WTC11 (cell line): ENCODE data around the gene DYNC1LI2. TPM values are rescaled to one million over a fixed set of nuclear protein-coding genes. Genes with fewer than 3 reads are reported as not detected.
"Not testable (repeated sequence)": the region's sequence is repeated elsewhere in the genome, so short reads cannot be mapped to it uniquely, and the experiment has no call there.

ENCODE experiments used
- ATAC-seq: fragments of 200-7000 bp; cut with Tn5 transposase; 2 replicates; pipeline ENCODE4 v1.10.0; 2021; ENCODE audit warnings: mild to moderate bottlenecking, moderate library complexity
- CTCF ChIA-PET: fragments of 300-600 bp; sonication (Branson Sonifier 250); formaldehyde crosslinking; loops from one replicate; lab custom pipeline; 2021; ENCODE audit warnings: antibody characterized with exemption; lab: Charles Lee
- POLR2A ChIA-PET: fragments of 350-600 bp; sonication (Branson Sonifier 250); formaldehyde crosslinking; loops from one replicate; lab custom pipeline; 2021; ENCODE audit warnings: antibody characterized with exemption; lab: Charles Lee
- DNase-seq: peaks from one replicate; pipeline ENCODE4 v3.0.0; 2021; ENCODE audit warnings: low spot score
- H3K27ac Mint-ChIP-seq: 2 replicates; pipeline ENCODE4 v1.8.0; 2021; ENCODE audit warnings: mixed read lengths
- H3K27me3 Mint-ChIP-seq: 2 replicates; pipeline ENCODE4 v1.8.0; 2021; ENCODE audit warnings: low read depth, mild to moderate bottlenecking, moderate library complexity, mixed read lengths
- H3K36me3 Mint-ChIP-seq: 2 replicates; pipeline ENCODE4 v1.8.0; 2021; ENCODE audit warnings: mixed read lengths
- H3K4me1 Mint-ChIP-seq: 2 replicates; pipeline ENCODE4 v1.8.0; 2022; ENCODE audit warnings: mixed read lengths
- H3K4me3 Mint-ChIP-seq: 2 replicates; pipeline ENCODE4 v1.8.0; 2021; ENCODE audit warnings: mild to moderate bottlenecking, moderate library complexity, mixed read lengths
- H3K9me3 Mint-ChIP-seq: 2 replicates; pipeline ENCODE4 v1.8.0; 2021; ENCODE audit warnings: mixed read lengths
- ATF3 ChIP-seq: sonication (generic); formaldehyde crosslinking; conservative IDR thresholded peaks from 2 replicates; pipeline ENCODE4 v1.8.1; 2022; ENCODE audit warnings: mild to moderate bottlenecking, missing genetic modification reagents
- CBFB ChIP-seq: sonication (generic); formaldehyde crosslinking; IDR thresholded peaks from 2 replicates; pipeline ENCODE4 v1.8.1; 2022; ENCODE audit warnings: mild to moderate bottlenecking, low read depth, missing genetic modification reagents
- CDX4 ChIP-seq: fragments of 250-450 bp; sonication (Bioruptor Pico); IDR thresholded peaks from 2 replicates; pipeline ENCODE4 v1.9.0; 2021; ENCODE audit warnings: moderate library complexity, mild to moderate bottlenecking, inconsistent platforms, borderline replicate concordance
- ETV6 ChIP-seq: sonication (generic); formaldehyde crosslinking; IDR thresholded peaks from 2 replicates; pipeline ENCODE4 v1.8.1; 2022; ENCODE audit warnings: mild to moderate bottlenecking, missing genetic modification reagents
- GRHL2 ChIP-seq: fragments of 250-450 bp; sonication (Bioruptor Pico); IDR thresholded peaks from 2 replicates; pipeline ENCODE4 v1.8.0; 2022; ENCODE audit warnings: mild to moderate bottlenecking, moderate library complexity; ENCODE audit not compliant: insufficient replicate concordance, severe bottlenecking
- HMGA2 ChIP-seq: fragments of 250-450 bp; sonication (Bioruptor Pico); IDR thresholded peaks from 2 replicates; pipeline ENCODE4 v1.4.0; 2021; ENCODE audit warnings: mild to moderate bottlenecking, moderate library complexity
- JAZF1 ChIP-seq: fragments of 250-450 bp; sonication (Bioruptor Pico); IDR thresholded peaks from 2 replicates; pipeline ENCODE4 v1.9.0; 2021; ENCODE audit warnings: moderate library complexity, mild to moderate bottlenecking, inconsistent platforms
- JUN ChIP-seq: sonication (generic); formaldehyde crosslinking; IDR thresholded peaks from 2 replicates; pipeline ENCODE4 v1.8.0; 2023; ENCODE audit warnings: mild to moderate bottlenecking, missing genetic modification reagents
- MLX ChIP-seq: sonication (generic); formaldehyde crosslinking; IDR thresholded peaks from 2 replicates; pipeline ENCODE4 v1.8.1; 2023; ENCODE audit warnings: mild to moderate bottlenecking, missing genetic modification reagents, moderate library complexity
- MXD4 ChIP-seq: fragments of 250-450 bp; sonication (Bioruptor Pico); IDR thresholded peaks from 2 replicates; pipeline ENCODE4 v1.8.0; 2021; ENCODE audit warnings: mild to moderate bottlenecking, moderate library complexity, borderline replicate concordance
- NFATC4 ChIP-seq: fragments of 250-450 bp; sonication (Bioruptor Pico); IDR thresholded peaks from 2 replicates; pipeline ENCODE4 v1.9.0; 2021; ENCODE audit warnings: mild to moderate bottlenecking
- NFE2L1 ChIP-seq: sonication (generic); formaldehyde crosslinking; IDR thresholded peaks from 2 replicates; pipeline ENCODE4 v1.8.1; 2023; ENCODE audit warnings: missing genetic modification reagents
- NFYB ChIP-seq: sonication (generic); formaldehyde crosslinking; conservative IDR thresholded peaks from 2 replicates; pipeline ENCODE4 v1.8.0; 2022; ENCODE audit warnings: low read depth, missing genetic modification reagents
- NR2C2 ChIP-seq: sonication (generic); formaldehyde crosslinking; IDR thresholded peaks from 2 replicates; pipeline ENCODE4 v1.8.0; 2022; ENCODE audit warnings: mild to moderate bottlenecking, missing genetic modification reagents
- PRDM15 ChIP-seq: sonication (generic); formaldehyde crosslinking; IDR thresholded peaks from 2 replicates; pipeline ENCODE4 v1.8.0; 2022; ENCODE audit warnings: missing genetic modification reagents
- PRRX2 ChIP-seq: fragments of 250-450 bp; sonication (Bioruptor Pico); IDR thresholded peaks from 2 replicates; pipeline ENCODE4 v1.8.0; 2021; ENCODE audit warnings: mild to moderate bottlenecking
- TEAD4 ChIP-seq: sonication (generic); formaldehyde crosslinking; IDR thresholded peaks from 2 replicates; pipeline ENCODE4 v1.8.0; 2022; ENCODE audit warnings: mild to moderate bottlenecking, missing genetic modification reagents
- ZNF121 ChIP-seq: sonication (generic); formaldehyde crosslinking; IDR thresholded peaks from 2 replicates; pipeline ENCODE4 v1.8.0; 2023; ENCODE audit warnings: missing genetic modification reagents
- ZNF138 ChIP-seq: sonication (generic); formaldehyde crosslinking; conservative IDR thresholded peaks from 2 replicates; pipeline ENCODE4 v1.8.1; 2022; ENCODE audit warnings: mild to moderate bottlenecking, moderate library complexity, missing genetic modification reagents
- ZNF425 ChIP-seq: fragments of 250-450 bp; sonication (Bioruptor Pico); conservative IDR thresholded peaks from 2 replicates; pipeline ENCODE4 v1.9.0; 2021; ENCODE audit warnings: mild to moderate bottlenecking
- total RNA-seq: library from RNA; stranded (reverse); gene quantifications from 3 replicates; pipeline ENCODE4 v1.2.3, GENCODE V29; 2021

The DYNC1LI2 gene
- total RNA-seq, 1 experiment from 2014 or later: 89.8 TPM

GRCh38 chr16:66798161-66798560, 46.8 kb upstream of the DYNC1LI2 start:
- Mint-ChIP-seq H3K9me3 (no peaks in the 10 kb centered on the region), H3K4me1 (no peaks in the 10 kb centered on the region), H3K27me3 (no peaks in the 10 kb centered on the region; the same call in 1 of the 2 replicates), H3K27ac (no peak overlapping the region), H3K36me3 (no peaks in the 10 kb centered on the region), H3K4me3 (no peak overlapping the region)
- ATAC-seq (no peak), DNase-seq (no peak)
- POLR2A ChIA-PET: no interaction called here
- TF ChIP-seq GRHL2 (CRISPR knock-in tag) (no peak), PRDM15 (CRISPR knock-in tag) (no peak), CDX4 (no peak), NR2C2 (no peak), ZNF425 (no peak), JAZF1 (no peak), ETV6 (CRISPR knock-in tag) (no peak), NFATC4 (CRISPR knock-in tag) (no peak), ZNF138 (no peak), NFYB (CRISPR knock-in tag) (no peak), TEAD4 (CRISPR knock-in tag) (no peak), CBFB (no peak), MLX (CRISPR knock-in tag) (no peak), MXD4 (no peak), ATF3 (CRISPR knock-in tag) (no peak)
- CTCF ChIA-PET: no interaction called here

GRCh38 chr16:66793984-66794383, 42.6 kb upstream of the DYNC1LI2 start:
- H3K4me1 Mint-ChIP-seq, H3K27me3 Mint-ChIP-seq, H3K36me3 Mint-ChIP-seq, H3K4me3 Mint-ChIP-seq, H3K9me3 Mint-ChIP-seq, ATAC-seq, H3K27ac Mint-ChIP-seq, DNase-seq, POLR2A ChIA-PET: not testable (repeated sequence)
- CTCF ChIA-PET: interaction anchor here (1.1 kb wide), 1 partner anchor 37 kb away, joined by 3 read pairs; the partner anchor contains the start of gene NAE1

- Mint-ChIP-seq H3K4me1 (no peaks in the 10 kb centered on the region), H3K27me3 (no peaks in the 10 kb centered on the region; the same call in 1 of the 2 replicates)
- CTCF ChIA-PET: no interaction called here
Measured at GRCh38 chr16:66790130-66790733, 38.8 kb upstream of the DYNC1LI2 start.

More at GRCh38 chr16:66790130-66790733, 38.8 kb upstream of the DYNC1LI2 start:
- no peaks in the 10 kb centered on the region for H3K9me3 Mint-ChIP-seq
- no peaks in the 10 kb centered on the region for H3K36me3 Mint-ChIP-seq
- H3K27ac Mint-ChIP-seq: no peak overlapping the region
- no peak overlapping the region for H3K4me3 Mint-ChIP-seq
- no peak for ATAC-seq
- POLR2A ChIA-PET: no interaction called here
- TF ChIP-seq GRHL2 (CRISPR knock-in tag) (no peak), JUN (no peak), PRDM15 (CRISPR knock-in tag) (no peak), PRRX2 (CRISPR knock-in tag) (no peak), CBFB (no peak), NFE2L1 (no peak), ZNF121 (CRISPR knock-in tag) (no peak), HMGA2 (CRISPR knock-in tag) (no peak)
- no peak for DNase-seq
